Measurements from ENCODE around the gene MAN2B1. TPM values are rescaled to one million over a fixed set of nuclear protein-coding genes. Genes with fewer than 3 reads are reported as not detected.
A peak's percentile ranks its signal among the peaks of the same experiment; 100 is the strongest.

Gene MAN2B1
- total and polyA plus RNA-seq, 2 of the 13 experiments (the other 11 are each of a cell fraction or from before 2014, with no cell fraction given), result 23.6 to 23.8 TPM

GRCh38 chr19:12610540-12611360 is 55.8 kb downstream of the MAN2B1 start, which contains the start of the genes ZNF490 and ZNF791 (continued):
- peak; percentile 41; the same call in 1 of the 2 replicates for TF ChIP-seq NFKBIZ (CRISPR knock-in tag; IDR thresholded peaks at IDR 0.05)
- peak; percentile 61; the same call in 1 of the 2 replicates for TF ChIP-seq ZNF136 (CRISPR knock-in tag; IDR thresholded peaks at IDR 0.05; ENCODE audit: low read depth)
- TF ChIP-seq PITX1 (CRISPR knock-in tag; IDR thresholded peaks at IDR 0.05), result peak; percentile 74
- peak; percentile 87 for TF ChIP-seq XRCC5 (optimal IDR thresholded peaks at IDR 0.05; ENCODE audit: low read length)
- TF ChIP-seq SAFB2 (CRISPR knock-in tag; IDR thresholded peaks at IDR 0.05; ENCODE audit: borderline replicate concordance, low read depth), result no peak
- no peak for TF ChIP-seq ZNF207 (IDR thresholded peaks at IDR 0.05; ENCODE audit: borderline replicate concordance)
- no peak for TF ChIP-seq AKAP8 (CRISPR knock-in tag; IDR thresholded peaks at IDR 0.05)
- peak; percentile 90 for TF ChIP-seq ASH2L (IDR thresholded peaks at IDR 0.05; ENCODE audit: insufficient read length, low read depth, low read length)
- no peak for TF ChIP-seq FOXP1 (IDR thresholded peaks at IDR 0.05)
- 0 out of 2 replicates have a peak, but pooled peaks have one; percentile 24 for TF ChIP-seq FOXP1 (CRISPR knock-in tag; IDR thresholded peaks at IDR 0.05)
- peak; percentile 77; the same call in 1 of the 2 replicates for TF ChIP-seq SRY (CRISPR knock-in tag; IDR thresholded peaks at IDR 0.05)
- no peak for TF ChIP-seq ATF4 (CRISPR knock-in tag; IDR thresholded peaks at IDR 0.05)
- no peak for TF ChIP-seq ZNF646 (CRISPR knock-in tag; IDR thresholded peaks at IDR 0.05)
- peak; percentile 61; the same call in 1 of the 2 replicates for TF ChIP-seq NRL (CRISPR knock-in tag; IDR thresholded peaks at IDR 0.05; ENCODE audit: borderline replicate concordance)
- TF ChIP-seq RCOR2 (CRISPR knock-in tag; IDR thresholded peaks at IDR 0.05), result peak; percentile 82; the same call in 1 of the 2 replicates
- TF ChIP-seq CEBPB (IDR thresholded peaks at IDR 0.05; ENCODE audit: borderline replicate concordance, low read depth, low read length), result no peak
- TF ChIP-seq KDM2A (CRISPR knock-in tag; IDR thresholded peaks at IDR 0.05; ENCODE audit: borderline replicate concordance, low read depth), result peak; percentile 71; the same call in 1 of the 2 replicates
- TF ChIP-seq ZNF704 (CRISPR knock-in tag; IDR thresholded peaks at IDR 0.05; ENCODE audit: borderline replicate concordance), result 0 out of 2 replicates have a peak, but pooled peaks have one; percentile 60
- TF ChIP-seq PRPF4 (IDR thresholded peaks at IDR 0.05; ENCODE audit: low read depth, low read length, poor library complexity, severe bottlenecking), result no peak
- peak; percentile 89; the same call in 1 of the 2 replicates for TF ChIP-seq ZNF614 (CRISPR knock-in tag; IDR thresholded peaks at IDR 0.05; ENCODE audit: borderline replicate concordance)
- peak; percentile 72 for TF ChIP-seq PHF21A (CRISPR knock-in tag; IDR thresholded peaks at IDR 0.05)

Measured in HepG2 (cell line).